Right kidney (tissue), 1 donor: ENCODE results near the gene CSF3R.
A peak's percentile ranks its signal among the peaks of the same experiment; 100 is the strongest.

Experiments used
- DNase-seq: peaks from one replicate; pipeline ENCODE4 v3.0.0-alpha.2; 2016

The CSF3R gene

DNA sequence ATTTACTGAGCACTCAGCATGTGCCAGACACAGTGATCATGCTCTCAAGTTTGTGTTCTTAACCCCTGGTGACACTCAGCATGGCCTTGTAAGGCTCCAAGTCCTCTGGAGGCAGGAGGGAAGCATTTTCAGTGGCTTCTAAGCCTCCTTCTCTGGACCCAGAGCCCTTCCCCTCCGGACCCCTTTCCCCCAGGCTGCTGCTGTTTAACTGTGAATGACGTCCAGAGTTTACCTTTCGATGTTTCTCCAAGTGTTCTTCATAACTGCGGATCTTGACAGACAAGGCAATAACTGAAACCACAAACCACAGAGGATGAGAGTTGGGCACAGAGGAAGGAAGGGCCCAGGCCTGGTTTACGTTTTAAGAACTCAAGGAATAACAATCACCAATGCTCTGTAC lies 25.0 kb downstream of the CSF3R start:
- no peak for DNase-seq

DNA sequence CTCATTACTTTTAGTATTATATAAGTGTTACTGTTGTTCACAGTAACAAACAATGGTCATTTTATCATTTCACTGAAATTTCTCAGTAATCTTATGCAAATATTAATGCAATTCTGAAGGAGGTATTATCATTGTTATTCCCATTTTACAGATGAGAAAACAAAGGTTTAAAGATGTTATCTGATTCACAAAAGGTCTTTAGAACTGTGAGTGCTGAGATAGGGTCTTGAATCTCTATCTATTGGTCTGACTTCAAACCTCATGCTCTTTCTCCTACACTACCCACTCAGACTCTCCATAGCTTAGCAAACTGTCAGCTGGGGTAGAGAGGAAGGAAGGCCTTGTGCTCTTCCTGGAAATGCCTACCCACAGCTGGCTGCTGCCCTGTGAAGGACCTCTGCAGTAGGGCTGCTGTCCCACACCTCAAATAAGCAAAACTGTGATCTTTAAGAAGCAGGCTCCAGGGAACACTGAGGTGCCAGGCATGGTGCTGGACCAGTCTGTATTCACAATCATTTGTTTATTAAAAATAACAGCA lies 26.3 kb downstream of the CSF3R start:
- no peak for DNase-seq

- DNase-seq, result no peak
Observed at GRCh38 chr1:36455386-36455785, 27.3 kb downstream of the CSF3R start.

DNA sequence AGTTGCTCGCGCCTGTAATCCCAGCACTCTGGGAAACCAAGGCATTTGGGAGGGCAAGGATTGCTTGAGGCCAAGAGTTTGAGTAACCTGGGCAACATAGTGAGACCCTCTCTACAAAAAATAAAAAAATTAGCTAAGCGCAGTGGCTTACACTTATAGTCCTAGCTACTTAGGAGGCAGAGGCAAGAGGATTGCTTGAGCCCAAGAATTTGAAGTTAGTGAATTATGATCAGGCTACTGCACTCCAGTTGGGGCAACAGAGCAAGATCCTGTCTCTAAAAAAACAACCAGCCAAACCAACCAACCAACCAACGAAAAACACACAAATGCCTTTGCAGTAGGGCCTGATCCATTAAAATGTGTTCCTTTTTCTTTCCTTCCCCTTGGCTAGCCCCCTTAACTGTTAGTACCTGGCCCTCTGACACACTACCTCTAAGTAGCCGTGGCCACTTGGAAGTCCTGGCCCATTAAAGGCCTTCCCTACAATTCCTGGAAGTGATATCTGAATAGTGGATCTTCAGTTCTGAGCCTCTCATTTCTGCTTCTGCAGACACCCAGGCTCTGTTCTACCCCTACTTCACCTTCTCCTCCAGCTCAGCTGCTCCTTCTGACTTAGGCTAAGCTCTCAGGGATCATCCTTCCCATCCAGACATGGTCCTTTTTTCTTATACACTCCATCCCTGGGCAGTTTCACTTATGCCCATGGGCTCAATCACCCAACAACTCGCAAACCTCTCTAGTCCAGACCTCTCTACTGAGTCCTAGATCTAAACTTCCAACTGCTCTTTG lies 28.9 kb downstream of the CSF3R start:
- DNase-seq, result no peak

GRCh38 chr1:36453051-36453450 lies 29.7 kb downstream of the CSF3R start:
- no peak for DNase-seq

DNA sequence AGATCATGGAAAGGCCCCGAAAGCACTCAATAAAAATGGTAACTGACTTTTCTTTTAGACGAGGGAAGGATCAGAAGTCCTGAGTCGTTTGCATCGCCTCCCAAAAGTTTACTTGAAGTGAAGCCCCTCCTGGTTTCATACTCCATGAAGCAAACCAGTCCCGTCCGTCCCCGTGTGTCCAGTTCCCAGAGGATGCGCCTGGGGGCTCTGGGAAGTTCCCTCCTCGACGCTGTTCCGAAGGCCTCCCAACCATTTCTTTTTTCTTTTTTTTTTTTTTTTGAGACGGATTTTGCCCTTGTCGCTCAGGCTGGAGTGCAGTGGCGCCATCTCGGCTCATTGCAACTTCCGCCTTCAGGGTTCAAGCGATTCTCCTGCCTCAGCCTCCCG lies 31.8 kb downstream of the CSF3R start:
- no peak for DNase-seq

GRCh38 chr1:36450270-36450918 lies 32.3 kb downstream of the CSF3R start, which contains the start of gene OSCP1:
TSS of gene OSCP1 (minus strand) at chr1:36450451. CDS start at chr1:36450369, 82 bp downstream.
- peak; percentile 97 for DNase-seq

GRCh38 chr1:36448530-36449056 lies 34.1 kb downstream of the CSF3R start:
- DNase-seq, result no peak

- no peak for DNase-seq
Observed at GRCh38 chr1:36447450-36447849, 35.3 kb downstream of the CSF3R start.

DNA sequence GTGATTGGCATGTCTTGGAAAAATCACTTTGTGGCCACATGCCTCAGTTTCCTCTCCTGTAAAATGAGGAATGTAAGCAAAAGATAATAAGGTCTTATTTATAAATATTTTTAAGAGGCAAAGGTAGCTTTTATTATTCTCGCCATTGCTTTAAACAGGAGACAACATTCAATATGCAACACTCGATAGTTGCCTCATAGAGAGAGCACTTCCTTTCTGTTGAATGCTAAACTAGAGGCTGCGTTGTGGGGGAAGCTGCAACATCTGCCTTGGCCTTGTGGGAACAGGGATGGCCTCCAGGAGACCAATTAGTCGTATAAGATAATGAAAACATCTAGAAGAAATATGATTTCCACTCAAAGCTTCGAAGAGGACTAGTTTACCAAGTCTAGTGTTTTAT lies 36.0 kb downstream of the CSF3R start:
- no peak for DNase-seq

DNA sequence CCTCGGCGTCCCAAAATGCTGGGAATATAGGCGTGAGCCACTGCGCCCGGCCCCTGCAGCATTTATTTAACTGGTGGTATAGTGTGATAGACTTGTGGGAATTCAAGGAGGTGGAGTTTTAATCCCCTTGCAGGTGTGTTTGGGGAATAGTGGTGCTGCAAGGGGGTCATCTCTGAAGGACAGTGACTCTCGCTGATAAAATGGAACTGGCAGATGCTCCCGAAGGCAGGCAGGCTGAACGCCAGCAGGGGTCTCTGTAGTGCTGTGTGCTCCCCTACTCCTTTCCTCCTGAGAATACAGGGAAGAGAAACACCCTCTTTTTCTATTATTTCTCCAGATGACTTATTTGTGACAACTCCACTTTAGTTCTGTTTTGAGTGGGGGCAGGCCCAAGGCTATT lies 36.4 kb downstream of the CSF3R start:
- no peak for DNase-seq

GRCh38 chr1:36443297-36443696 lies 39.4 kb downstream of the CSF3R start:
- DNase-seq, result no peak

- no peak for DNase-seq
Observed at GRCh38 chr1:36442337-36442736, 40.4 kb downstream of the CSF3R start.

- no peak for DNase-seq
Observed at GRCh38 chr1:36440646-36441045, 42.1 kb downstream of the CSF3R start.

- no peak for DNase-seq
Observed at GRCh38 chr1:36440044-36440443, 42.7 kb downstream of the CSF3R start.

DNA sequence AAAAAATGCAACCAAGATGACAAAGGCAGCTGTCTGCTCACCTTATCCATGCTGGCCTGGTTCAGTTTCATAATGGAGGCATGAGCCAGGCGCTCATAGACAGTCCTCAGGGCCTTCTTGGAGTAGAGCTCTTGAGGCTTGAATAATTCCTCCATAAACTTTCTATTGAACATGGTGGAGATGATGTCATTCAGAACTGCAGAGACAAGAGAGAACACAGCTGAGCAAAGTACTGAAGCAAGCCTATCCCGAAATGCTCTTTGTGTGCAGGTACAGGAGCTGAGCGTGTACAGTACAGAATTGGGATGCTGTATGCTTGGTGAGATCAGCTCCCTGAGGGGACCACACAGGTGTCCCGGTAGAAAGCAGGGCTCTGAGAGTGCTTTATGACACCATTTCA lies 44.0 kb downstream of the CSF3R start:
- DNase-seq, result no peak

DNA sequence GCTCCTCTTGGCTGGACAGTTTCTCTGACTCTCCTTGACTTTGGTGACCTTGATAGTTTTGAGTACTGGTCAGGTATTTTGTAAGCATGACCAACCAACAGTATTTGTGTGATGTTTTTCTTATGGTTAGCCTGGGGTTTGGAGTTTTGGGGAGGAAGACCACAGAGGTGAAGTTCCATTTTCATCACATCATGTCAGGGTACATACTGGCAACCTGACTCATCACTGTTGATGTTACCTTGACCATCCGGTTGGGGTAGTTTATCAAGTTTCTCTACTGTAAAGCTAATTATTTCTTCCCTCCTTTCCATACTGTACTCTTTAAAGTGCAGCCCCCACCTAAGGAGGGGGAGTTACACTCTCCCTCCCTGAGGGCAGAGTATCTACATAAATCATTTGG lies 45.9 kb downstream of the CSF3R start:
- DNase-seq, result no peak

DNA sequence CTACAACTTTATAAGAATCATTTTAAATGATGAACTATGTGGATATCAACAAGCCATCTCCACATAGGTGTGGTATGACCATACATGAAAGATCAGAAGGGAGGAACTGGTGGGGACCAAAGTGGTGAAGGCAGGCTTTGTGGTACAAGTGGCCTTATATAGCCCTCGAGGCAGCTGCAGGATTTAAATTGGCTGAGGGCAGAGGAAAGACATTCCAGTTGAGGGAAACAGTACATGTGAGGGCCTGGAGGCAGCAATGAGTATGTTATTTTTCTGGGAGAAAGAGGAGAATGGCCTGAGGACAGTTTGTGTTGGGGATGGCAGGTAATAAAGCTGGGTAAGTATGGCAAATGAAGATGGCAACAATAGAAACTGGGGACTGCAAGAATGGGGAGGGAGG lies 49.6 kb downstream of the CSF3R start:
- DNase-seq, result no peak

DNA sequence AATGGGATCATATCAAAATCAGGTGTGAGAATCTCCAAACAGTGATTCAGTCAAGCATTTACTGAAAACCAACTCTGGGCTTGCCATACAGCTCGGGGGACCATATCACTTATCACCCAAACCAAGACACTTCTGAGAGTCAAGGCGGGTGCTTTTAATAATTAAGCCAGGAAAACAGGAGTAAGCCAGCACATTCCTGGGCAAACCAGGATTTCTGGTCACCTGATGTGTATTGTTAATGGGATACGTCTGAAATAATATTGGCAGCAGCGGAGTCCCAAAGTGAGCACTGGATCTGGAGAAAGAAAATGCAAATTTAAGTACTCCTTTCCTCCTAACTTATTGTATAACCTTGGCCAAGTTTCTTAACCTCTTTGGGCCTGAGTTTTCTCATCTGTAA lies 50.1 kb downstream of the CSF3R start:
- DNase-seq, result no peak

DNA sequence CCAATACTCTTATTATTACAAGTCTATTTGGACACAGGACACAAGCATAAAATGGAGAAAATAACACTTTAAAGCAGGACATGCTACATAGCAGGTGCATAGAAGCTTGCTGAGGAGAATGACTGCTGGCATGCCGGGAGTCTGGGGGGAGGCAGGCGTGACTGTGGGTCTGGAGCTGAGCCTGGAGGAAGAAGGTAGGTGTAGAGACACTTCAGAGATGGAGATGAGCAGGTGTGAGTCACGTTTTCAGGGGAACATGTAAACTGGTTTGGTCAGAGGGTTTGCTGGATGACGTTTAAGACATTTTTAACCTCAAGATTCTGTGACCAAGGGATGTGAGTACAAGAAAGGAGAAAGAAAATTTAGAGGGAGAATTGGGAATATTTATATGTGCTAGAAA lies 56.9 kb downstream of the CSF3R start:
- DNase-seq, result no peak

GRCh38 chr1:36421649-36422048 lies 61.1 kb downstream of the CSF3R start:
- DNase-seq, result no peak

- peak; percentile 46 for DNase-seq
Observed at GRCh38 chr1:36420836-36421317, 61.8 kb downstream of the CSF3R start.

DNA sequence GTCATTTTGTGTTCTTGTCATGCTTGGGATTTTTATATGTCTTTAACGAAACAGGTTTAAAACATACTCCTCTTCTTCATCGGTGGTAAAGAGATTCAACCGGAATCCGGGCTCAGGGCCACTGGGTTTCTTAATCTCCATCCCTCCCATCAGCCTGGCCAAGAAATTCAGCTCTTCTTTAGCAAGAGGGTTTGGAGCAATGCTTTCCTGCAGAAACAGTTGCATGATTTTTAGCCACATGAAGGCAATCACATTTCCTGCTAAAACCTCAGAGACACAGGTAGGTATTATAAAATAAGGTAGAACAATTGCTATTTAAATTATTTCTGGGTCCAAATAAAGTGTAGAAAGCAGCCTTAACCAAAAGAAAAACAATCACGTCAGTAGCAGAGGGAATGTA lies 62.3 kb downstream of the CSF3R start:
- DNase-seq, result no peak
